ENCODE results near the gene PGLYRP4.

- peak; percentile 79 for TF ChIP-seq CTCF (IDR thresholded peaks at IDR 0.05; ENCODE audit: low read depth, low read length, poor library complexity, severe bottlenecking)
- no peak for TF ChIP-seq EZH2phosphoT487 (IDR thresholded peaks at IDR 0.05; ENCODE audit: borderline replicate concordance, low read length)
Measured at GRCh38 chr1:153288634-153289275, 59.9 kb downstream of the PGLYRP4 start.

All from DOHH2 (cell line).